ENCODE results near the gene MICU1.
"Not testable (repeated sequence)": the region's sequence is repeated elsewhere in the genome, so short reads cannot be mapped to it uniquely, and the experiment has no call there.

The MICU1 gene

GRCh38 chr10:72455889-72456595 is 169.8 kb downstream of the MICU1 start:
- Histone ChIP-seq H3K4me3 (ENCODE audit: low read length) (no peak overlapping the region), H3K9ac (ENCODE audit: low read length) (no peak overlapping the region), H3K27me3 (ENCODE audit: control insufficient read depth, insufficient read depth, low read length) (no peaks in the 10 kb centered on the region), H3K36me3 (ENCODE audit: control insufficient read depth, insufficient read depth, low read length) (no peaks in the 10 kb centered on the region), H3K4me1 (ENCODE audit: control insufficient read depth, insufficient read depth, low read length) (no peaks in the 10 kb centered on the region), H3K27ac (ENCODE audit: low read depth, low read length) (no peak overlapping the region)

GRCh38 chr10:72449941-72450441 is 175.9 kb downstream of the MICU1 start:
- Histone ChIP-seq H3K9ac (ENCODE audit: low read length) (no peak overlapping the region), H3K36me3 (ENCODE audit: control insufficient read depth, insufficient read depth, low read length) (no peaks in the 10 kb centered on the region), H3K27ac (ENCODE audit: low read depth, low read length) (no peak overlapping the region), H3K27me3 (ENCODE audit: control insufficient read depth, insufficient read depth, low read length) (no peaks in the 10 kb centered on the region), H3K4me3 (ENCODE audit: low read length) (no peak overlapping the region), H3K4me1 (ENCODE audit: control insufficient read depth, insufficient read depth, low read length) (no peaks in the 10 kb centered on the region)

- Histone ChIP-seq H3K27me3 (ENCODE audit: control insufficient read depth, insufficient read depth, low read length) (no peaks in the 10 kb centered on the region), H3K4me3 (ENCODE audit: low read length) (no peak overlapping the region), H3K36me3 (ENCODE audit: control insufficient read depth, insufficient read depth, low read length) (no peaks in the 10 kb centered on the region), H3K27ac (ENCODE audit: low read depth, low read length) (no peak overlapping the region), H3K9ac (ENCODE audit: low read length) (no peak overlapping the region), H3K4me1 (ENCODE audit: control insufficient read depth, insufficient read depth, low read length) (no peaks in the 10 kb centered on the region)
Measured at GRCh38 chr10:72445851-72446250, 180.0 kb downstream of the MICU1 start.

- H3K9ac ChIP-seq (ENCODE audit: low read length); H3K27me3 ChIP-seq (ENCODE audit: control insufficient read depth, insufficient read depth, low read length); H3K27ac ChIP-seq (ENCODE audit: low read depth, low read length); H3K36me3 ChIP-seq (ENCODE audit: control insufficient read depth, insufficient read depth, low read length); H3K4me3 ChIP-seq (ENCODE audit: low read length); H3K4me1 ChIP-seq (ENCODE audit: control insufficient read depth, insufficient read depth, low read length): not testable (repeated sequence)
Measured at GRCh38 chr10:72442969-72443368, 182.9 kb downstream of the MICU1 start.

GRCh38 chr10:72435570-72435969 is 190.3 kb downstream of the MICU1 start:
- H3K9ac ChIP-seq (ENCODE audit: low read length): no peak overlapping the region
- H3K4me3 ChIP-seq (ENCODE audit: low read length): no peak overlapping the region
- H3K27me3 ChIP-seq (ENCODE audit: control insufficient read depth, insufficient read depth, low read length): no peaks in the 10 kb centered on the region
- no peak overlapping the region for H3K27ac ChIP-seq (ENCODE audit: low read depth, low read length)
- H3K4me1 ChIP-seq (ENCODE audit: control insufficient read depth, insufficient read depth, low read length): no peaks in the 10 kb centered on the region
- no peaks in the 10 kb centered on the region for H3K36me3 ChIP-seq (ENCODE audit: control insufficient read depth, insufficient read depth, low read length)

- not testable (repeated sequence) for H3K27me3 ChIP-seq (ENCODE audit: control insufficient read depth, insufficient read depth, low read length); H3K4me3 ChIP-seq (ENCODE audit: low read length); H3K9ac ChIP-seq (ENCODE audit: low read length); H3K27ac ChIP-seq (ENCODE audit: low read depth, low read length); H3K4me1 ChIP-seq (ENCODE audit: control insufficient read depth, insufficient read depth, low read length); H3K36me3 ChIP-seq (ENCODE audit: control insufficient read depth, insufficient read depth, low read length)
Measured at GRCh38 chr10:72430936-72431335, 194.9 kb downstream of the MICU1 start.

- Histone ChIP-seq H3K36me3 (ENCODE audit: control insufficient read depth, insufficient read depth, low read length) (no peaks in the 10 kb centered on the region), H3K9ac (ENCODE audit: low read length) (no peak overlapping the region), H3K4me1 (ENCODE audit: control insufficient read depth, insufficient read depth, low read length) (no peaks in the 10 kb centered on the region), H3K27ac (ENCODE audit: low read depth, low read length) (no peak overlapping the region), H3K27me3 (ENCODE audit: control insufficient read depth, insufficient read depth, low read length) (no peaks in the 10 kb centered on the region), H3K4me3 (ENCODE audit: low read length) (no peak overlapping the region)
Measured at GRCh38 chr10:72429931-72430330, 195.9 kb downstream of the MICU1 start.

- H3K9ac ChIP-seq (ENCODE audit: low read length): no peak overlapping the region
- no peaks in the 10 kb centered on the region for H3K4me1 ChIP-seq (ENCODE audit: control insufficient read depth, insufficient read depth, low read length)
- peaks cover 7% of the 10 kb centered on the region for H3K36me3 ChIP-seq (ENCODE audit: control insufficient read depth, insufficient read depth, low read length)
- H3K4me3 ChIP-seq (ENCODE audit: low read length): no peak overlapping the region
- no peaks in the 10 kb centered on the region for H3K27me3 ChIP-seq (ENCODE audit: control insufficient read depth, insufficient read depth, low read length)
- H3K27ac ChIP-seq (ENCODE audit: low read depth, low read length): no peak overlapping the region
Measured at GRCh38 chr10:72426986-72427385, 198.9 kb downstream of the MICU1 start.

GRCh38 chr10:72425133-72425532 is 200.7 kb downstream of the MICU1 start:
- Histone ChIP-seq H3K27ac (ENCODE audit: low read depth, low read length) (no peak overlapping the region), H3K36me3 (ENCODE audit: control insufficient read depth, insufficient read depth, low read length) (peaks cover 7% of the 10 kb centered on the region), H3K4me3 (ENCODE audit: low read length) (no peak overlapping the region), H3K9ac (ENCODE audit: low read length) (no peak overlapping the region), H3K27me3 (ENCODE audit: control insufficient read depth, insufficient read depth, low read length) (no peaks in the 10 kb centered on the region), H3K4me1 (ENCODE audit: control insufficient read depth, insufficient read depth, low read length) (no peaks in the 10 kb centered on the region)

GRCh38 chr10:72424561-72424960 is 201.3 kb downstream of the MICU1 start:
- Histone ChIP-seq H3K27me3 (ENCODE audit: control insufficient read depth, insufficient read depth, low read length) (no peaks in the 10 kb centered on the region), H3K36me3 (ENCODE audit: control insufficient read depth, insufficient read depth, low read length) (peaks cover 7% of the 10 kb centered on the region), H3K9ac (ENCODE audit: low read length) (no peak overlapping the region), H3K27ac (ENCODE audit: low read depth, low read length) (no peak overlapping the region), H3K4me3 (ENCODE audit: low read length) (no peak overlapping the region), H3K4me1 (ENCODE audit: control insufficient read depth, insufficient read depth, low read length) (no peaks in the 10 kb centered on the region)

GRCh38 chr10:72423426-72423825 is 202.5 kb downstream of the MICU1 start:
- H3K27me3 ChIP-seq (ENCODE audit: control insufficient read depth, insufficient read depth, low read length): no peaks in the 10 kb centered on the region
- no peak overlapping the region for H3K9ac ChIP-seq (ENCODE audit: low read length)
- no peak overlapping the region for H3K4me3 ChIP-seq (ENCODE audit: low read length)
- no peak overlapping the region for H3K27ac ChIP-seq (ENCODE audit: low read depth, low read length)
- H3K36me3 ChIP-seq (ENCODE audit: control insufficient read depth, insufficient read depth, low read length): peaks cover 7% of the 10 kb centered on the region
- no peaks in the 10 kb centered on the region for H3K4me1 ChIP-seq (ENCODE audit: control insufficient read depth, insufficient read depth, low read length)

- Histone ChIP-seq H3K4me1 (ENCODE audit: control insufficient read depth, insufficient read depth, low read length) (no peaks in the 10 kb centered on the region), H3K27me3 (ENCODE audit: control insufficient read depth, insufficient read depth, low read length) (no peaks in the 10 kb centered on the region), H3K27ac (ENCODE audit: low read depth, low read length) (no peak overlapping the region), H3K4me3 (ENCODE audit: low read length) (no peak overlapping the region), H3K9ac (ENCODE audit: low read length) (no peak overlapping the region), H3K36me3 (ENCODE audit: control insufficient read depth, insufficient read depth, low read length) (peaks cover 7% of the 10 kb centered on the region)
Measured at GRCh38 chr10:72421885-72422540, 203.9 kb downstream of the MICU1 start.

GRCh38 chr10:72419241-72419640 is 206.6 kb downstream of the MICU1 start:
- no peak overlapping the region for H3K4me3 ChIP-seq (ENCODE audit: low read length)
- peaks cover 9% of the 10 kb centered on the region for H3K36me3 ChIP-seq (ENCODE audit: control insufficient read depth, insufficient read depth, low read length)
- no peak overlapping the region for H3K27ac ChIP-seq (ENCODE audit: low read depth, low read length)
- no peak overlapping the region for H3K9ac ChIP-seq (ENCODE audit: low read length)
- no peaks in the 10 kb centered on the region for H3K27me3 ChIP-seq (ENCODE audit: control insufficient read depth, insufficient read depth, low read length)
- no peaks in the 10 kb centered on the region for H3K4me1 ChIP-seq (ENCODE audit: control insufficient read depth, insufficient read depth, low read length)

Measured in rectal smooth muscle tissue (tissue), 1 donor.